GM19455 (cell line): ENCODE data around the gene C1orf167.

Experiments used
- ATAC-seq: cut with Tn5 transposase; IDR thresholded peaks from one replicate; pipeline ENCODE4 v1.9.1; 2021; ENCODE audit not compliant: unreplicated experiment

Gene C1orf167

DNA sequence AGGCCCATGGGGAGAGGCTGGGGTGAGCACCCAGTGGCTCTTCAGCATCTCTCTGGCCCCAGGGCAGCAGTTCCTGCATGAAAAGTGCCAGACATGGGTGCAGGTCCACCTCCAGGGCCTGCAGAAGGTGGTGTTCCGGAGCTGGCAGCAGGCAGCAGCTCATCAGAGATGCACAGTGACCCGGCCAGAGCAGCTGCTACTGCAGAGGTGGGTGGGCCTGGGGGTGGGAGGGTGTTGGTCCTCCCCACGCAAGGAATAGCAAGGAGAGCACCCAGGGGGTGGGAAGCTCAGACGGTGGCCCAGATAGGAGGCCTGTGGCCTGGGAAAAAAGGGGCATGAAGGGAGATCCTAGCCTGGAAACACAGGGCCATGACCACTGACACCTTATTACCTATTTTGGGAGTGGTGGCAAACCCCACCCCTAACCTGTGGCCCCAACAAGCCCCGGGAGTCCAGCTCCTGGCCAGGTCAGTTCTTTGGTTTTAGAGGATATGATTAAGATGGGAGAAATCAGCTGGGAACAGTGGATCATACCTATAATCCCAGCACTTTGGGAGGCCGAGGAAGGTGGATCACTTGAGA lies 20.2 kb downstream of the C1orf167 start:
- ATAC-seq: no peak

- no peak for ATAC-seq
Measured at GRCh38 chr1:11783556-11783955, 21.6 kb downstream of the C1orf167 start.

GRCh38 chr1:11784256-11784992 lies 22.4 kb downstream of the C1orf167 start:
- no peak for ATAC-seq

GRCh38 chr1:11784993-11785769 lies 23.2 kb downstream of the C1orf167 start:
- no peak for ATAC-seq

- no peak for ATAC-seq
Measured at GRCh38 chr1:11786168-11786567, 24.2 kb downstream of the C1orf167 start.

GRCh38 chr1:11787251-11787803 lies 25.3 kb downstream of the C1orf167 start:
- ATAC-seq: no peak

- ATAC-seq: no peak
Measured at GRCh38 chr1:11787804-11788436, 25.9 kb downstream of the C1orf167 start.

GRCh38 chr1:11788549-11789053 lies 26.6 kb downstream of the C1orf167 start:
- no peak for ATAC-seq

- no peak for ATAC-seq
Measured at GRCh38 chr1:11789126-11790067, 27.4 kb downstream of the C1orf167 start.

DNA sequence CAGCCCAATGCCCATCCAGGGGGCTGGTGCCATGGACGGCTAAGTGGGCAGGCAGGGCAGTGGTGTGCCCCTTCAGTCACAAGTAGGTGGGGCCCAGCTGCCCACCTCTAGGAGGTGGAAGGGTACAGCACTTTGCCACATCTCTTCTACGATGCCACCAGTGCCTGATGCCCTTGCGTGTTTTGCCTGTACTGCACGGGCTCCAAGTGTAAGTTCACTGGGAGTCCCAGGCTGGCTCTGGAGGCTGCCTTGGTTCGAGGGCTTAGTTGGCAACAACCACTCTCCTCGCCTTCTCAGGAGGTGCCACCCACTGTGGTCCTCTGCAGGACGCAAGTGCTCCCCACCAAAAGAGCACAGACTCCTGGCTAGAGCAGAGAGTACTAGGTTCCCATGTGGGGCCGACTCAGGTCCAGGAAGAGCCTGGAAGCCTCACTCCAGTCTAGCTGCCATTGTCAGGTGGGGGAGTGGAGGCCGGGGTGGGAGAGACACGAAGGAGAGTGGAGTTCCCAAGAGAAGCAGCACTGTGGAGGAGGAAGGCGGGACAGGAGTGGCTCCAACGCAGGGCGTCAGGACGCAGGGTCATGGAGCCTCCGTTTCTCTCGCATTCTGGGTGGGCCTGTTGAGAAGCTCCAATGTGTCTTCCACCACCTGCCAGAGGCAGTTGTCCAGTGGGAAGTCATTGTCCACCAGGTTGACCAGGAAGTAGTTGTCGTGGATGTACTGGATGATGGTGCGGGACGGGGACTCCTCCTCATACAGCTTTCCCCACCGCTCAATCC lies 28.3 kb downstream of the C1orf167 start:
- no peak for ATAC-seq

DNA sequence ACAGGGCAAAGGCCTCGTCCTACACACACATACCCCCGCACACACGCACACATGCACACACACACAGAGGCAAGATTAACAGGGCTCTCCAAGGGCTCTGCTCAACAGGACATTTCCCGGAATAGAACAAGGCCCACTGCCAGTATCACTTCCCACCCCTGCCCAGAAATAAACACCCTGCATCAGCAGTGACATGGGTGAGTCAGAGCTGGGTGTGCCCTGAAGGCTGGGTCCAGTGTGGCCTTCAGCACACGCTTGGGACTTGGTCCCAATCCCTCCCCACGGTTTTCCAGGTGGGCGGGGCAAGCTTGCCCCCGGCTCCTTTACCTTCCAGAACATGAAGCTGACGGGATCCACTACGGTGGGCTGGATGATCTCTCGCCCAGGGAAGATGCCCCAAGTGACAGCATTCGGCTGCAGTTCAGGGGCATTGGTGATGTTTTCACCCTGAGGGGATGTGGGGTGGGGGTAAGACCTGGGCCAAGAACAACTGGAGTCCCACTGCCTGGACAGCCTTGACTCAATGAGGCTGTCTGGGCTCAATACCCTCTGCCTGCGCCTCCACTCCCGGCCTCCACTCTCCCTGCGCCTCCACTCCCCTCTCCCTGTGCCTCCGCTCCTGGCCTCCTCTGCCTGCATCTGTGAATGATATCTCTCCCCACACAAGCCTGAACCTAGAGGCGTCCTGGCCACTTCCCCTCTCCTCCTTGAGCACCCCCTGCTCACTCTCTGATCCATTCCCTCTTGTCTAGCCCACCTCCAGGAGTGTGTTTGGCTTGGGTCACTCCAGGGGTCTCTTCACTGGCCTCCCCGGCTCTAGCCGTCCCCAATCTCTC lies 29.1 kb downstream of the C1orf167 start:
- no peak for ATAC-seq

- ATAC-seq: no peak
Measured at GRCh38 chr1:11792106-11792505, 30.1 kb downstream of the C1orf167 start.

GRCh38 chr1:11793819-11794218 lies 31.8 kb downstream of the C1orf167 start:
- no peak for ATAC-seq

GRCh38 chr1:11794446-11795237 lies 32.6 kb downstream of the C1orf167 start:
- ATAC-seq: no peak

- ATAC-seq: no peak
Measured at GRCh38 chr1:11795238-11795890, 33.4 kb downstream of the C1orf167 start.

DNA sequence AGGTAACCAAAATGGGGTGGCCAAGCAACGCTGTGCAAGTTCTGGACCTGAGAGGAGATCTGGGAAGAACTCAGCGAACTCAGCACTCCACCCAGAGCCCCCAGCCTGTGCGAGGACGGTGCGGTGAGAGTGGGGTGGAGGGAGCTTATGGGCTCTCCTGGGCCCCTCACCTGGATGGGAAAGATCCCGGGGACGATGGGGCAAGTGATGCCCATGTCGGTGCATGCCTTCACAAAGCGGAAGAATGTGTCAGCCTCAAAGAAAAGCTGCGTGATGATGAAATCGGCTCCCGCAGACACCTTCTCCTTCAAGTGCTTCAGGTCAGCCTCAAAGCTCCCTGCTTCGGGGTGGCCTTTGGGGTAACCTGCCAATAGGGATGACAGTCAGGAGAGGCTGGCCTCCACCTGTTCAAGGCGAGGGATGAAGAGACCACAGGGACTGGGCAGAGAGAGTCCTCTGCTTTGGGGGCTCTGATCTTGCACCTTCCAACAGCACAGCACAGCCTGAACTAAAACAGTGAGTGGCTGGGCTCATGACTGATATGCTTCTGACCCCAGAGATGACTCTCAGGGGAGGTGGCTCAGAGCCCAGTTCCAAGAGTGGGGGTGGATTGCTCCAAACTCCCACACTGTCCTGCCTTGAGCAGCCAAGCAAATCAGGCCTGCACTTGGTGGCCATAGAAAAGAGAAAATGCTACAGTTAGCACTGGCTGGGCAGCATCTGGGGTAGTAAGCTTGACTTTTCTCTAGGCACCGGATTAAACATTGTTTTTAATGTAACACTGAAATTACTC lies 34.2 kb downstream of the C1orf167 start:
- ATAC-seq: no peak
